ENCODE measurements around the gene MFNG.
"Not testable (repeated sequence)": the region's sequence is repeated elsewhere in the genome, so short reads cannot be mapped to it uniquely, and the experiment has no call there.

Gene MFNG

DNA sequence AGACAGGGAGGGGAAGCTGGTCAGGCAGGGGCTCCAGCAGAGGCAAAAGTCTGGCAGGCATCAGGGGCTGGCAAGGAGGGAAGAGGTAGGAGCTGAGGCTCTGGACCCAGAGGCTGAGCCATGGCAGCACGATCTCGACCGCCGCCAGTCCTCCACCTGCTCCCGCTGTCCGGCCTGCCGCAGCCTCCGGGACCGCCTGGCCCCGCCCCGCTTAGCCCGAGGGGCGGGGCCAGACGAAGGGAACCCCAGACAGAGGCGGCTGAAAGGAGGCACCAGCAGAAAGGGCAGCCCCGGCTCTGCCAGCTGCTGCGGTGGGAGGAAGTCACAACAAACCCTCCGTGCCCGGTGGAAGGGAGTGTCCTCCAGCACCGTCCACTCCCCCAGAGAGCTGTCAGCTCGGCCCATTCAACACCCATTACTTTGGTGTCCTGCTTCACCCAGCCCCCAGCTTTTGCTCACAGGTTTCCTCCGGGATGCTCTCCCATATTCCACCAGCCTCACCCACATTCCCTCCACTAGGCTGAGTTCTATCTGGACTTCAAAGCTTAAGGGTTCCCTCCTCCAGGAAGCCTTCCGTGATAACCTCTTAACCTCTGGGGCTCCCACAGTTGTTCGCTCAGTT, at the start of gene MFNG:
MFNG (minus strand) TSS at position 161 of the 622 bp plus-strand sequence. CDS start 207 bp downstream, outside the sequence.
- DNase-seq: no peak

DNA sequence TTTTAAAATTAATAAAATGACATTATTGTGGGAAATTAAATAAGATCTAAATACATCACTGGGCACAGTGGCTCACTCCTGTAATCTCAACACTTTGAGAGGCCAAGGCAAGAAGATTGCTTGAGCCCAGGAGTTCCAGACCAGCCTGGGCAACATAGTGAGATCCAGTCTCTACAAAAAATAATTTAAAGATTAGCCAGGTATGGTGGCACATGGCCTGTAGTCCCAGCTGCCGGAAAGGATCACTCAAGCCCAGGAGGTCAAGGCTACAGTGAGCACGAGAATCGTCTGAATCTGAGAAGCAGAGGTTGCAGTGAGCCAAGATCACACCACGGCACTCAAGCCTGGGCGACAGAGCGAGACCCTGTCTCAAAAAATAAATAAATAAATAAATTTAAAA, 49.0 kb upstream of the MFNG start:
- no peak for DNase-seq

DNA sequence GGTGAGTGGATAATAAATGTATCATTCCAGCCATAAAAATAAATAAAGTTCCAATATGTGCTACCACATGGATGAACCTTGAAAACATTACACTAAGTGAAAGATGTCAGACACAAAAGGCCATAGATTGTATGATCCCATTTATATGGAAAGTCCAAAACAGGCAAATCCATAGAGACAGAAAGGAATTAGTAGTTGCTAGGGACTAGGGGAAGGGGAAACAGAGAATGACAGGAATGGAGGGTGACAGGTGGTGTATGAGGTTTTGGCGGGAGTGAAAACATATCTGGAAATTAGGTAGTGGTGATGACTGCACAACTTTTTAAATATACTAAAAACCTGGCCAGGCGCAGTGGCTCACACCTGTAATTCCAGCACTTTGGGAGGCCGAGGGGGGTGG, 48.3 kb upstream of the MFNG start:
- DNase-seq: no peak

DNA sequence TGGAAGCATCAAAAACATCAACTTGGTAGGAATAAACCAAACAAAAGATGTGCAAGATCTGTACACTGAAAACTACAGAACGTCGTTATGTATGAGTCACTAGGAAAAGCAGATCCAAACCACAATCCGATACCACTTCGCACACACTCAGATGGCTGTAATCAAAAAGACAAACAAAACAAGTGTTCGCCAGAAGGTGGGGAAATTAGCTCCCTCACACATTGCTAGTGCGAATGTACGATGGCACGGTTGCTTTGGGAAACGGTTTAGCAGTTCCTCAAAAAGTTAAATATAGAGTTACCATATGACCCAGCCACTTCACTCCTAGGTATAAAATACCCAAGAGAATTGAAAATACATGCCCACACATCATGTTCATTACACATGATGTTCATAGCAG, 47.8 kb upstream of the MFNG start:
- DNase-seq: no peak

- DNase-seq: no peak
Measured at GRCh38 chr22:37529652-37530345, 43.6 kb upstream of the MFNG start.

GRCh38 chr22:37527952-37528351, 41.8 kb upstream of the MFNG start:
- DNase-seq: not testable (repeated sequence)

DNA sequence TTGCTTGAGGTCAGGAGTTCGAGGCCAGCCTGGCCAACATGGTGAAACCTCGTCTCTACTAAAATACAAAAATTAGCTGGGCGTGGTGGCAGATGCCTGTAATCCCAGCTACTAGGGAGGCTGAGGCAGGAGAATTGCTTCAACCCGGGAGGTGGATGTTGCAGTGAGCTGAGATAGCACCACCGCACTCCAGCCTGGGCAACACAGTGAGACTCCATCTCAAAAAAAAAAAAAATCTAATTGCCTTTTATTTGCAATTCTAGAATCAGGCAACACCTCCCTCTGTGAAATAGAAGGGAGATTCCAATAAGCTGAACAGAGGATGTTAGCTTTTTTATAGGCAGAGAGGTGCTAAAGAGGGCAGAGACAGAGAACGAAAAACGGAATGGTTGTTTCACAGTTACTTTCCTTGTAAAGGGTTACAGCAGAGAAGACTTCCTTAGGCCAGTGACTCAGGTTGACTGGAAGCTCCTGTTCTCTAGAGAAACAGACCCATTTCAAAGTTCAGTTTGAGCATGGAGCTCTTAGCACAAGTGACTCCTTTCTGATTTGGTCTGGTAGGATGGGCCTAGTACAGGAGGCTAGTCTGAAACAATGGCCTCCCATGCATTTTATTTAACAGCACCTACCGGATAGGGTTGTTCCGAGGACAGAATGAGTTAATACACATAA, 41.0 kb upstream of the MFNG start:
- not testable (repeated sequence) for DNase-seq

GRCh38 chr22:37526376-37526775, 40.2 kb upstream of the MFNG start:
- no peak for DNase-seq

GRCh38 chr22:37525746-37526350, 39.7 kb upstream of the MFNG start:
- no peak for DNase-seq

- DNase-seq: peak; percentile 87
Measured at GRCh38 chr22:37525073-37525745, 39.0 kb upstream of the MFNG start.

DNA sequence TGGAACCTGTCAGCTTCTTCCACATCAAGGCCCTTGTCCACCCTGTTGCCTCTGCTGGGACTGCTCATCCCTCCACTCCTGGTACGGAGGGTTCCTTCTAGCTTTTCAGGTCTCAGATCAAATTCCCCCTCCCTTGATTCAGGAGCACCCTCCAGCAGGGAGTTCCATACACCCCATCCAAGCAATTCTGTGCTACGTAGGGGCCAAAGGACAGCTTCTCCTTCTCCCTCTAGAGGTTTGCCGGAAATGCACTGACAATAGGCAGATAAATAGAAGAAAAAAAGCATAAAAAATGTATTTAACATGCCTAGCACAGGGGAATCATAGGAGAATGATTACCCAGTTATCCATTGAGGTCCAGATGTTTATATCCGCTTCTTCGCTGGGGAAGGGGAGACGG, 36.3 kb upstream of the MFNG start:
- no peak for DNase-seq

DNA sequence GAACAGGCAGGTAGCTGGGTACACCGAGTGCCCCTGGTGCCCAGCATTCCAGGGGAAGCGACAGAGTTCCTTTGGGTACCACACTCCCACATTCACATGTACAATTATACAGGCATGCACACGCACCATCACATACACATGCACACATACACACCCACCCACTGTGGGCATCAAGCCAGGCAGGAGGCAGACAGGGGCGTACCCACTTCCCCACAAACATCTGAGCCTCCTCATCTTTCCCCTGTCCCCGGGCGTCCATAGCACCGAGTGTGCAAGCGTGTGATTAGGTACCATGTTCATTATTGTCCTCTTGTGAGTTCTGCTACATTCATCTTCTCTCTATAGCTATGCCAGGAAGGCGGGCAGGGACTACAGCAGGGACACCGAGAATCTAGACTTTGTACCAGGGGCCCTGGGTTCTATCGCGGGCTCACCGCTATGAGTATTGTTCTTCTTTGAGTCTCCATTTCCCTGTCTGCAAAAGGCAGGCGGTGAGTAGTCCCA, 35.1 kb upstream of the MFNG start:
- DNase-seq: no peak

DNA sequence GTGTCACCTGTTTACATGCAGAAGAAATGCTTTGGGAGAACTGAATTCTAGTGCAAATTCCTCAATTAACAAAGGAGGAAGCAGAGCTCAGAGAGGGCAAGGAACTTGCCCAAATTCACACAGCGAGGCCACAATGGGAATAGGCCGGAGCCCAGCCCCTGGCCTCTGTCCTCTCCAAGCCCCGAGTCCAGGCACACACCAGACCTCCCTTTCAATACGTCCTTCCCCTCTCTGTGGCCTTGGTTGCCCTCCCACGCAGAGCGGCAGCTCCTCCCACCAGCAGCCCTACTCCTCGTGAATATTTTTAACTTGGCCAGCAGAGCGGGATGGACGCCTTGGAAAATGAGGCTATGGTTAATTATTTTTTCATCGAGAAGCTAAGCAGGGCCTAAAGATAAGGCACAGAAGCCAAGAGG, 34.6 kb upstream of the MFNG start:
- no peak for DNase-seq

DNA sequence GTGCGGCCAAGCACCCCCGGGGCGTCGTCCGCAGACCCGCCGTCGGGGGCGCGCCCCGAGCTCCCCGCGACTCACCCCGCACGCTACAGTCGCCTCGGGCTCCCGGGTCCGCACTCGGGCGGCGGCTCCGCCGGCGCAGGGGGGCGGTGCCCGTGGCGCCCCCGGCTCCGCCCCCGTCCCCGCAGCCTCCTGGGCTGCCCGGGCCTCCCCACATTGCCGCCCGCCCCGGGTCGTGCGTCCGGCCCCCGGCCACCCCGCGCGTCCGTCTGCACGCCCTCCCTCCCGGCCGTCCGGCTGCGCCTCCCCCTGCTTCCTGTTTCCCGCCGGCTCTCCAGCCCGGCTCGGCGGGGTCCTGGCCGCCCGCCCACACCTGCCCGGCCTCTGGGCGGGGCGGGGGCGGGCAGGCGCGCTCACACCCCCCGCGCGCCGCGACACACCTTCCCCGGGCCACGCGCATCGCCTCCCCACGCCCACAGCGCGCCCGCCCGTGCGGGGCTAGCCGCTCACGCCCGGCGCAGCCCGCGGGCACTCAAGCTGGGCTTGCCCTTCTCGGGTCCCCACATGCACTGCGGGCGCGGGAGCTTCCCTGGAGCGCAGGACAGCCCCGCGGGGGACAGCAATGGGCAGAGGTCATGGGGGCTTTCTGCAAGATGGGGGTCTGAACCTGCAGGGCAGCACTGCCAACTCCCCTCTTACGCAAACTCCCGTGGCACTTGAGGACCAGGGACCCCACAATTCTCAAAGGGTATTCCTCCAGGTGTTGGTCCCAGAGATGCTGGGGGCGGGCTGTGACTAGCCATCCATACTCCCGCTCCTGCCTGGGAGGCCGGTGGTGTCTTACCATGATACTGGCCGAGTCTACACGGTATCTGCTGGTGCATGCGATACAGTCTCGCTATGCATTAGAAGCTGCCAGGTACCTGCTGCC, 33.3 kb upstream of the MFNG start, which contains the start of gene CARD10:
CARD10 (minus strand) TSS at position 148 of the 928 bp plus-strand sequence. CDS start 215 bp downstream, outside the sequence.
- no peak for DNase-seq

DNA sequence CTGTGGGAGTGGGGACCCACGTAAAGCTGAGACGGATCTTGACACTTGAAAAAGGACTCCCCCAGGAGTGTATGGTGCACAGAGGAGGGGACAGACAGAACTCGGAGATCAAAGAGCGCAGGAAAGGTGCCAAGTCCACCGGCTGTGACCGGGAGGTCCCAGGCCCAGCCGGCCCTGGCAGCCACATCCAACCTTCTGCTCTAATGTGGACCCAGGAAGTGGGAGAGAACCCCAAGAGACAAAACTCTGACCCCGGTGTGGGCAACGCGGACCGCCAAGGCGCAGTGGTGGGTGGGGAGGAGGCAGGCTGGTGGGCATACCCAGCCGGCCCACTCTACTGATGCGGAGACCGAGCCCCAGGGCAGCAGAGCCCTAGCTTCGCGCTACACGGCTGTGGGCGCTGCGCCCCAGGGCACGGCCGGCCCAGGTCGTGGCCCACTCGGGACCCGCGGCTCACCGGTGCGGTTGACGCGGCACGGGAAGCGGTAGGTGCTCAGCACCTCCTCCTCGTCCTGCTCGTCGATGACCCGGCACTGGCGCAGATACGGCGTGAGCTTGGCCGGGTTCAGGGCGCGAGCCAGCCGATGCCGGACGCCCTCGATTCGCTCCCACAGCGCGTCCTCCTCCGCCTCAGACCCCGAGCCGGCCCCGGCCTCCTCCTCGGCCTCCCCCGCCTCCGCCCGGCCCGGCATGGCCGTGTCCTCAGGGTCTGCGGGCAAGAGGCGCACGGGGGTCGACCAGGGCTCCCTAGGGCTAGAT, 32.5 kb upstream of the MFNG start:
- no peak for DNase-seq

DNA sequence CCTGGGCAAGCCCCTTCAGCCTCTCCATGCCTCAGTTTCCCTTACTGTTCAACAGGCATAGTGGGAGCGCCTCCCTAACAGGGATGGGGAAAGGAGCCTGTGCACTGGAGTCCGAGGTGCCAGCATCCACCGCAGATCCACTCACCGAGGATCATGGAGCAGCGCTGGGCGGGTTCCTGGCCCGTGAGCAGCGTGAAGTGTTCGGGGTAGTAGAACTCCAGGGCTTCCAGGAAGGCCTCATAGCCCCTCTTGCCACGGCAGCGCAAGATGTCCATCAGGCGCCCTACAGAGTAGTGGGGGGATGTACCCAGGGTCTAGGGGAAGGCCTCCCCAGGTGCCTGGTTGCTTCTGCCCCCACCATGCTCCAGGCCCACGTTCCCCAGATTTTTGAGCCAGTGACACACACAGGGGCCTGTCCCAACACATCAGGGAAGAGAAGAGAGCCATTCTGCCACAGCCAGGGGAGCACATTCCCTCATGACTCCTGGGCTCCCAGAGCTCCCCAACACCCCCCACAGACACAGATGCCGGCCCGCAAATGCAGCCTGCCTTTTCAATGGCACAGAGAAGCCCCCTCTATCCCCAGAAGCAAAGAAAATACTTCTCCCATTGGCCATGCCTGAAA, 31.8 kb upstream of the MFNG start:
- DNase-seq: no peak

GRCh38 chr22:37516456-37516855, 30.3 kb upstream of the MFNG start:
- no peak for DNase-seq

GRCh38 chr22:37515901-37516300, 29.7 kb upstream of the MFNG start:
- no peak for DNase-seq

DNA sequence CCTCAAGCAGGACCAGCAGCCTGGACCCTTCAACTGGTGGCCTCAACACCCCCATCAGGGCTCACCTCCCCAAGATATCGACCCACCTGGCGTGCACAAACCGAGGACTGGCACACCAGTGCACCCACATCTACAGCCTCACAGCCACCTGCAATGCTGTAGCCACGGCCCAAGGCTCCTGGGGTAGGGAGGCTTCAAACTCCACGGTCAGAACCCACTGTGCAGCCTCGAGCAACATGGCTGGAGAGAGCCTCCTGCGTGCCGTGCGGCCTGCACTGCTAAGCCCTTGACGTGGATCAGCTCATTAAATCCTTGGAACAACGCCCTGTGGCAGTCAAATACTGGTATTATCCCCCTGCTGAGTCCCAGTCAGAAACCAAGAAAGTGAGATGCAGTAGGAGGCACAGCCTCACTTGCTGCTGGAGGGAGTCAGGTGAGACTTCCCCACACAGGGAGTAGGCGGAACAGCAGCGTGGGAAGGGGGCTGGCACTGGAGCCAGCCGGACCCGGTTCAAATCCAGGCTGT, 28.4 kb upstream of the MFNG start:
- DNase-seq: no peak
